Endothelial cell of umbilical vein (primary cell): Measurements from ENCODE around the gene CD40. TPM values are rescaled to one million over a fixed set of nuclear protein-coding genes. Genes with fewer than 3 reads are reported as not detected.

Experiments
- BruUV-seq: library from RNA; stranded (reverse); fragments of 400-500 nt; replicated peaks from 2 replicates; lab custom pipeline; 2021; lab: Mats Ljungman, UMichigan
- CTCF ChIA-PET: fragments of 300-600, 350-600 bp; sonication (Branson Sonifier 250); formaldehyde crosslinking; loops from one replicate; lab custom pipeline; 2021; ENCODE audit warnings: antibody characterized with exemption, inconsistent platforms; lab: Charles Lee
- POLR2A ChIA-PET: fragments of 300-600, 350-600 bp; sonication (Branson Sonifier 250); formaldehyde crosslinking; loops from one replicate; lab custom pipeline; 2021; ENCODE audit warnings: antibody characterized with exemption, inconsistent platforms; lab: Charles Lee
- DNase-seq: peaks from one replicate; pipeline ENCODE4 v3.0.0-alpha.2; 2011; ENCODE audit warnings: low read depth, low spot score
- FAIRE-seq: peaks from 2 replicates; lab custom pipeline; 2011; peaks lifted over from hg19 to GRCh38; lab: Jason Lieb, UNC
- H2AFZ ChIP-seq: 2 replicates; pipeline ENCODE4 v1.6.0; 2012; ENCODE audit warnings: low read depth, low read length, control low read depth, inconsistent platforms
- H3K27ac ChIP-seq: 2 replicates; pipeline ENCODE4 v1.5.1; 2011; ENCODE audit warnings: low read depth, mild to moderate bottlenecking, control low read depth, low read length, moderate library complexity; ENCODE audit not compliant: insufficient read depth
- H3K27me3 ChIP-seq, 2 experiments: 2 replicates each; pipeline versions ENCODE4 v1.6.0 to v1.6.1; 2011; ENCODE audit warnings: low read length in 2 of 2, mixed read lengths in 1 of 2; ENCODE audit not compliant: control insufficient read depth in 2 of 2, insufficient read depth in 2 of 2
- H3K36me3 ChIP-seq, 2 experiments: 2 replicates in 1 of 2; 3 replicates in 1 of 2; pipeline ENCODE4 v1.5.1; 2011; ENCODE audit warnings: low read length in 2 of 2, mild to moderate bottlenecking in 1 of 2, moderate library complexity in 1 of 2; ENCODE audit not compliant: control insufficient read depth in 2 of 2, insufficient read depth in 2 of 2; ENCODE audit errors: extremely low read depth in 1 of 2
- H3K4me1 ChIP-seq: 3 replicates; pipeline ENCODE4 v1.5.1; 2011; ENCODE audit warnings: mild to moderate bottlenecking, low read length; ENCODE audit not compliant: control insufficient read depth, insufficient read depth; ENCODE audit errors: extremely low read depth
- H3K4me2 ChIP-seq: 2 replicates; pipeline ENCODE4 v1.6.1; 2011; ENCODE audit warnings: low read length, control low read depth, mixed read lengths; ENCODE audit not compliant: insufficient read depth
- H3K4me3 ChIP-seq, 3 experiments: fragments of 200-600 bp in 1 of 3; sonication (generic), shearing (Covaris generic) in 1 of 3; replicated peaks in 1 of 3; 2 replicates each; pipeline ENCODE4 v1.5.1; 2011 to 2016; ENCODE audit warnings: control low read depth in 3 of 3, low read length in 3 of 3, mild to moderate bottlenecking in 2 of 3, inconsistent platforms in 1 of 3, low read depth in 1 of 3, moderate library complexity in 1 of 3; ENCODE audit not compliant: insufficient read depth in 1 of 3
- H3K79me2 ChIP-seq: 2 replicates; pipeline ENCODE4 v1.6.0; 2012; ENCODE audit warnings: low read length, inconsistent platforms; ENCODE audit not compliant: control insufficient read depth, insufficient read depth
- H3K9ac ChIP-seq: replicated peaks from 2 replicates; pipeline ENCODE3; 2011; ENCODE audit warnings: low read length, control low read depth; ENCODE audit not compliant: insufficient read depth; ENCODE audit errors: extremely low read depth
- H3K9me1 ChIP-seq: replicated peaks from 3 replicates; pipeline ENCODE4 v1.6.0; 2011; ENCODE audit warnings: mild to moderate bottlenecking, low read length; ENCODE audit not compliant: control insufficient read depth, insufficient read depth; ENCODE audit errors: extremely low read depth
- H3K9me3 ChIP-seq: replicated peaks from 2 replicates; pipeline ENCODE4 v1.5.1; 2012; ENCODE audit warnings: low read length, inconsistent platforms; ENCODE audit not compliant: control insufficient read depth, insufficient read depth
- H4K20me1 ChIP-seq: replicated peaks from 2 replicates; pipeline ENCODE3; 2011; ENCODE audit warnings: mild to moderate bottlenecking, low read length; ENCODE audit not compliant: control insufficient read depth, insufficient read depth; ENCODE audit errors: extremely low read depth
- EZH2 ChIP-seq: IDR thresholded peaks from 2 replicates; pipeline ENCODE4 v1.6.1; 2012; ENCODE audit warnings: borderline replicate concordance, low read depth, mild to moderate bottlenecking, moderate library complexity, low read length, inconsistent platforms; ENCODE audit not compliant: severe bottlenecking
- FOS ChIP-seq: IDR thresholded peaks from 2 replicates; pipeline ENCODE4 v1.6.1; 2011; ENCODE audit warnings: mild to moderate bottlenecking, low read length, moderate library complexity, borderline replicate concordance; ENCODE audit not compliant: insufficient read depth
- GATA2 ChIP-seq: IDR thresholded peaks from 2 replicates; pipeline ENCODE4 v1.7.0; 2011; ENCODE audit warnings: low read depth, mild to moderate bottlenecking, moderate library complexity, mixed read lengths, low read length; ENCODE audit not compliant: insufficient read length, insufficient read depth
- JUN ChIP-seq: IDR thresholded peaks from 2 replicates; pipeline ENCODE4 v1.6.1; 2011; ENCODE audit warnings: borderline replicate concordance, low read depth; ENCODE audit not compliant: insufficient read length, insufficient read depth
- MAX ChIP-seq: IDR thresholded peaks from 2 replicates; pipeline ENCODE4 v1.6.1; 2011; ENCODE audit not compliant: insufficient read depth, insufficient read length
- MYC ChIP-seq: IDR thresholded peaks from one replicate; pipeline ENCODE4 v1.6.1; 2011; ENCODE audit warnings: mild to moderate bottlenecking, low read depth, low read length
- POLR2A ChIP-seq: IDR thresholded peaks from 2 replicates; pipeline ENCODE4 v1.6.1; 2012; ENCODE audit warnings: low read depth, mild to moderate bottlenecking, control low read depth, low read length
- POLR2AphosphoS5 ChIP-seq: IDR thresholded peaks from 2 replicates; pipeline ENCODE4 v1.6.1; 2012; ENCODE audit warnings: low read depth, mild to moderate bottlenecking, control low read depth, low read length, moderate library complexity; ENCODE audit not compliant: insufficient read depth
- dilution Hi-C: fragments of 300-500 bp; cut with MboI; formaldehyde crosslinking; loops from one replicate; pipeline ENCODE4 v1.15.0; 2019; ENCODE audit warnings: low sequenced_read_pairs; ENCODE audit not compliant: extremely low pct_ligation_motif_present
- intact Hi-C: fragments of 100-400 bp; cut with micrococcal nuclease; formaldehyde crosslinking; loops from one replicate; pipeline ENCODE4 v1.10.0; 2022
- polyA plus RNA-seq, 4 experiments: library from polyadenylated mRNA; depleted of rRNA in 3 of 4; stranded (reverse) in 3 of 4; unstranded in 1 of 4; fragments of >200 nt; gene quantifications; 2 replicates each; pipeline versions ENCODE4 v1.2.1 to v1.2.3, GENCODE V29; 2011 to 2012; ENCODE audit warnings: missing spikeins in 1 of 4
- total RNA-seq: library from RNA; stranded (reverse); gene quantifications from 2 replicates; pipeline ENCODE4 v1.2.3, GENCODE V29; 2021
- TF ChIP-seq, protein P1 (sequence below), 2 donors: IDR thresholded peaks; 1 replicate in 1 of 2; 2 replicates in 1 of 2; pipeline ENCODE4 v1.5.1; 2011; ENCODE audit warnings: low read length in 2 of 2, mild to moderate bottlenecking in 2 of 2, moderate library complexity in 2 of 2, control low read depth in 1 of 2, inconsistent platforms in 1 of 2, low read depth in 1 of 2; ENCODE audit not compliant: insufficient read depth in 1 of 2; ENCODE audit errors: extremely low read depth in 1 of 2

The CD40 gene
- total and polyA plus RNA-seq, 2 donors (not counting 3 experiments of a cell fraction or from before 2014, with no cell fraction given), result 36.6 to 38.3 TPM

GRCh38 chr20:46085179-46085851 is 32.8 kb upstream of the CD40 start:
- Histone ChIP-seq H3K27ac (no peak overlapping the region), H3K36me3 (no peaks in the 10 kb centered on the region), H3K9ac (no peak overlapping the region), H2AFZ (no peak overlapping the region), H3K27me3 (no peaks in the 10 kb centered on the region), H4K20me1 (peaks cover 37% of the 10 kb centered on the region), H3K9me1 (no peaks in the 10 kb centered on the region), H3K4me3 (no peak overlapping the region), H3K4me2 (no peak overlapping the region), H3K4me1 (peaks cover 23% of the 10 kb centered on the region), H3K79me2 (peaks cover 88% of the 10 kb centered on the region), H3K9me3 (no peaks in the 10 kb centered on the region)
- DNase-seq (peak; percentile 13), FAIRE-seq (no peak)
- CTCF ChIA-PET, result interaction anchor here (0.8 to 4.2 kb wide), 5 partner anchors 16 to 98 kb away, joined by 3 to 24 read pairs (median 4); no protein-coding TSS in a partner anchor
- BruUV-seq, result no TSS peak
- TF ChIP-seq MAX (no peak), POLR2A (no peak), FOS (no peak), GATA2 (no peak), JUN (no peak), POLR2AphosphoS5 (no peak), EZH2 (no peak), MYC (no peak)
- TF ChIP-seq, protein P1, sequence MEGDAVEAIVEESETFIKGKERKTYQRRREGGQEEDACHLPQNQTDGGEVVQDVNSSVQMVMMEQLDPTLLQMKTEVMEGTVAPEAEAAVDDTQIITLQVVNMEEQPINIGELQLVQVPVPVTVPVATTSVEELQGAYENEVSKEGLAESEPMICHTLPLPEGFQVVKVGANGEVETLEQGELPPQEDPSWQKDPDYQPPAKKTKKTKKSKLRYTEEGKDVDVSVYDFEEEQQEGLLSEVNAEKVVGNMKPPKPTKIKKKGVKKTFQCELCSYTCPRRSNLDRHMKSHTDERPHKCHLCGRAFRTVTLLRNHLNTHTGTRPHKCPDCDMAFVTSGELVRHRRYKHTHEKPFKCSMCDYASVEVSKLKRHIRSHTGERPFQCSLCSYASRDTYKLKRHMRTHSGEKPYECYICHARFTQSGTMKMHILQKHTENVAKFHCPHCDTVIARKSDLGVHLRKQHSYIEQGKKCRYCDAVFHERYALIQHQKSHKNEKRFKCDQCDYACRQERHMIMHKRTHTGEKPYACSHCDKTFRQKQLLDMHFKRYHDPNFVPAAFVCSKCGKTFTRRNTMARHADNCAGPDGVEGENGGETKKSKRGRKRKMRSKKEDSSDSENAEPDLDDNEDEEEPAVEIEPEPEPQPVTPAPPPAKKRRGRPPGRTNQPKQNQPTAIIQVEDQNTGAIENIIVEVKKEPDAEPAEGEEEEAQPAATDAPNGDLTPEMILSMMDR (IDR thresholded peaks at IDR 0.05; ENCODE audit: extremely low read depth in 1 of 2, insufficient read depth in 1 of 2, low read depth in 1 of 2, low read length in 2 of 2), result no peak
- dilution Hi-C loops (no loop called here), intact Hi-C loops (loop anchor here (10.0 kb wide), 1 partner anchor 271 kb away; the partner anchor contains the start of gene UBE2C)
- POLR2A ChIA-PET, result no interaction called here
